ENCODE measurements around the gene HCK. TPM values are rescaled to one million over a fixed set of nuclear protein-coding genes. Genes with fewer than 3 reads are reported as not detected.
A peak's percentile ranks its signal among the peaks of the same experiment; 100 is the strongest.

The HCK gene
- total and polyA plus RNA-seq, 9 donors, result 4.4 to 6.3 (median 4.5) TPM

DNA sequence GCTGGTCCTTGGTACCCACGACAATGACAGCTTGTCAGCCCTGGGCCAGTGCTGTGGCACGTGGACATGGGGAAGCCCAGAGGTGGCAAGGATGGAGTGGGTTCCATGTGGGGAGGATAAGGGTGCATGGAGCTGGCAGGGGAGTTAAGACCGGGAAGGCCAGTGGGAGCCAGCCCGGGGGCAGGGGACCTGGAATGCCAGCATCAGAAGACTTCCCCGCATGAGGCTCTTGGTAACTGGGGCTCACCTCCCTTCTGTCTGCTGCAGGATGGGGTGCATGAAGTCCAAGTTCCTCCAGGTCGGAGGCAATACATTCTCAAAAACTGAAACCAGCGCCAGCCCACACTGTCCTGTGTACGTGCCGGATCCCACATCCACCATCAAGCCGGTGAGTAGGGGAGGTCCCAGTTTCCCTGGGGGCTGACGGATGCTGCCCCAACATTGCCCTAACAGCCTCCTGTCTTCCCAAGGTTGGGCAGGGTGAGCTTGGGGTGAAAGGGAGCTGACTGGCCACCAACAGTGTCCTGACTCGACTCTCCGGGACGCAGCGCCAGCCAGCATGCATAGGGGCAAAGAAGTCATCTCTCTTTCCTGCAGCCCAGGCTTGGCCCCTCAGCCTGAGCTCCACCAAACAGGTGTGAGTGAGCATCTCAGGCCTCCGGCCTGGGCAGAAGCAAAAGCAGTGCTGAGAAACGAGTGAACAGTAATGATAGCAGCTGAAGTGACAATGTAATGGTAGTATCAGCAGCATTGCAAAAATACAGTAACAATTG lies 19.5 kb downstream of the HCK start:
- no peak overlapping the region for H3K4me3 ChIP-seq (ENCODE audit: low read length)
- H3K9me3 ChIP-seq (replicated peaks; ENCODE audit: control insufficient read depth, low read depth, low read length), result no peaks in the 10 kb centered on the region
- DNase-seq, result no peak
- H3K4me1 ChIP-seq (ENCODE audit: control insufficient read depth, insufficient read depth, low read length), result no peaks in the 10 kb centered on the region
- H3K36me3 ChIP-seq (ENCODE audit: control insufficient read depth, insufficient read depth, low read length), result no peaks in the 10 kb centered on the region
- peaks cover 6% of the 10 kb centered on the region for H3K27me3 ChIP-seq (ENCODE audit: control insufficient read depth, insufficient read depth, low read length)
- WGBS (ENCODE audit: insufficient coverage), result 79% methylated on average over 12 of the region's 17 CpGs
- no peak overlapping the region for H3K27ac ChIP-seq (ENCODE audit: low read length)

- Histone ChIP-seq H3K27ac (ENCODE audit: low read length) (no peak overlapping the region), H3K4me3 (ENCODE audit: low read length) (no peak overlapping the region), H3K9me3 (replicated peaks; ENCODE audit: control insufficient read depth, low read depth, low read length) (no peaks in the 10 kb centered on the region), H3K4me1 (ENCODE audit: control insufficient read depth, insufficient read depth, low read length) (no peaks in the 10 kb centered on the region), H3K27me3 (ENCODE audit: control insufficient read depth, insufficient read depth, low read length) (peaks cover 6% of the 10 kb centered on the region), H3K36me3 (ENCODE audit: control insufficient read depth, insufficient read depth, low read length) (no peaks in the 10 kb centered on the region)
- 50% methylated on average over 2 of the region's 6 CpGs for WGBS (ENCODE audit: insufficient coverage)
- no peak for DNase-seq
Measured at GRCh38 chr20:32072168-32072750, 20.2 kb downstream of the HCK start.

- Histone ChIP-seq H3K4me1 (ENCODE audit: control insufficient read depth, insufficient read depth, low read length) (no peaks in the 10 kb centered on the region), H3K36me3 (ENCODE audit: control insufficient read depth, insufficient read depth, low read length) (no peaks in the 10 kb centered on the region), H3K27ac (ENCODE audit: low read length) (no peak overlapping the region), H3K27me3 (ENCODE audit: control insufficient read depth, insufficient read depth, low read length) (peaks cover 4% of the 10 kb centered on the region), H3K4me3 (ENCODE audit: low read length) (no peak overlapping the region), H3K9me3 (replicated peaks; ENCODE audit: control insufficient read depth, low read depth, low read length) (no peaks in the 10 kb centered on the region)
- no CpG with 5 or more reads among the region's 1 CpG for WGBS (ENCODE audit: insufficient coverage)
- no peak for DNase-seq
Measured at GRCh38 chr20:32075534-32075933, 23.5 kb downstream of the HCK start.

DNA sequence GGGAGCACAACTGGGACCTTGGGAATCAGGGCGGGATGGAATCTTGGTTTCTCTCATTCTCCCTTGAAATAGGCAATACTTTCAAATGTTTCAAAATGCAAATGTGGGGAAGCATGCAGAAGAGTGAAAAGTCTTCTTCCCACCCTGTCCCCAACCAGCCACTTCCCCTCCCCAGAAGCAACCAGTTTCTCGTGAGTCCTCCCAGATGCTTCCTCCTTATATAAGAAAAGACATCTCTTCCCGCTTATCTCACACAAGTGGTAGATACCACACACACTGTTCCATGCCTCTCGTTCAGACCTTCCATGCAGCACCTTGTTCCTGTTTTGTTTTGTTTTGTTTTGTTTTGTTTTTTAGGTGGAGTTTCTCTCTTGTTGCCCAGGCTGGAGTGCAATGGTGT lies 25.1 kb downstream of the HCK start:
- DNase-seq, result peak; percentile 50
- Histone ChIP-seq H3K27me3 (ENCODE audit: control insufficient read depth, insufficient read depth, low read length) (peaks cover 4% of the 10 kb centered on the region), H3K36me3 (ENCODE audit: control insufficient read depth, insufficient read depth, low read length) (no peaks in the 10 kb centered on the region), H3K4me1 (ENCODE audit: control insufficient read depth, insufficient read depth, low read length) (no peaks in the 10 kb centered on the region), H3K27ac (ENCODE audit: low read length) (no peak overlapping the region), H3K9me3 (replicated peaks; ENCODE audit: control insufficient read depth, low read depth, low read length) (no peaks in the 10 kb centered on the region), H3K4me3 (ENCODE audit: low read length) (no peak overlapping the region)
- 75% methylated on average over 2 of the region's 4 CpGs for WGBS (ENCODE audit: insufficient coverage)

DNA sequence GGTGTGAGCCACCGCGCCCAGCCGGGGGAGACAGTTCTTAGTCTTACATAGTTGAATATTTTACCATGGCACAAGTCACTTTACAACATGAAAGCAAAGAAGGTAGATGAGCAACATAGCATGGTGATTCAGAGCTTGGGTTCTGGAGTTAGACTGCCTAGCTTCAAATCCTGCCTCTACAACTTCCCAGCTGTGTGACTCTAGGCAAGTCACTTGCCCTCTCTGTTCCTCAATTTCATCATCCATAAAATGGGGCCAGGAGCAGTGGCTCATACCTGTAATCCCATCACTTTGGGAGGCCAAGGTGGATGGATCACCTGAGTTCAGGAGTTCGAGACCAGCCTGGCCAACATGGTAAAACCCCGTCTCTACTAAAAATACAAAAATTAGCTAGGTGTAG lies 26.3 kb downstream of the HCK start:
- H3K27ac ChIP-seq (ENCODE audit: low read length), result no peak overlapping the region
- H3K27me3 ChIP-seq (ENCODE audit: control insufficient read depth, insufficient read depth, low read length), result peaks cover 2% of the 10 kb centered on the region
- no peaks in the 10 kb centered on the region for H3K4me1 ChIP-seq (ENCODE audit: control insufficient read depth, insufficient read depth, low read length)
- no peaks in the 10 kb centered on the region for H3K36me3 ChIP-seq (ENCODE audit: control insufficient read depth, insufficient read depth, low read length)
- no CpG with 5 or more reads among the region's 5 CpGs for WGBS (ENCODE audit: insufficient coverage)
- H3K9me3 ChIP-seq (replicated peaks; ENCODE audit: control insufficient read depth, low read depth, low read length), result no peaks in the 10 kb centered on the region
- no peak for DNase-seq
- no peak overlapping the region for H3K4me3 ChIP-seq (ENCODE audit: low read length)

GRCh38 chr20:32078791-32079190 lies 26.7 kb downstream of the HCK start:
- Histone ChIP-seq H3K27me3 (ENCODE audit: control insufficient read depth, insufficient read depth, low read length) (peaks cover 4% of the 10 kb centered on the region), H3K4me1 (ENCODE audit: control insufficient read depth, insufficient read depth, low read length) (no peaks in the 10 kb centered on the region), H3K9me3 (replicated peaks; ENCODE audit: control insufficient read depth, low read depth, low read length) (no peaks in the 10 kb centered on the region), H3K27ac (ENCODE audit: low read length) (no peak overlapping the region), H3K4me3 (ENCODE audit: low read length) (no peak overlapping the region), H3K36me3 (ENCODE audit: control insufficient read depth, insufficient read depth, low read length) (no peaks in the 10 kb centered on the region)
- DNase-seq, result no peak

- H3K36me3 ChIP-seq (ENCODE audit: control insufficient read depth, insufficient read depth, low read length), result no peaks in the 10 kb centered on the region
- peaks cover 5% of the 10 kb centered on the region for H3K27me3 ChIP-seq (ENCODE audit: control insufficient read depth, insufficient read depth, low read length)
- H3K4me1 ChIP-seq (ENCODE audit: control insufficient read depth, insufficient read depth, low read length), result no peaks in the 10 kb centered on the region
- H3K4me3 ChIP-seq (ENCODE audit: low read length), result no peak overlapping the region
- 45% methylated on average over 7 of the region's 8 CpGs for WGBS (ENCODE audit: insufficient coverage)
- H3K27ac ChIP-seq (ENCODE audit: low read length), result no peak overlapping the region
- DNase-seq, result no peak
- no peaks in the 10 kb centered on the region for H3K9me3 ChIP-seq (replicated peaks; ENCODE audit: control insufficient read depth, low read depth, low read length)
Measured at GRCh38 chr20:32079655-32080109, 27.6 kb downstream of the HCK start.

DNA sequence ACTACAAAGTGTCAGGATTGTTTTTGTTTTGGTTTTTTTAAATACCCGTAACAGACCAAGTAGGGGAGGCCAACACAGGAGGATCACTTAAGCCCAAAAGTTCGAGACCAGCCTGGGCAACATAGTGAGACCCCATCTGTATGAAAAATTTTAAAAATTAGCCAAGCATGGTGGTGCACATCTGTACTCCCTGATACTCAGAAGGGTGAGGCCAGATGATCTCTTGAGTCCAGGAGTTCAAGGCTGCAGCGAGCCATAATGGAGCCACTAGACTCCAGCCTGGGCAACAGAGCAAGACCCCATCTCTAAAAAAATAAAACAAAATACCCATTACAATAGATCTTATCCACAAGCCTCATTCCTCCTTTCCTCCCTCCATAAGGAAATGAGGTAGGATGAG lies 28.7 kb downstream of the HCK start:
- Histone ChIP-seq H3K9me3 (replicated peaks; ENCODE audit: control insufficient read depth, low read depth, low read length) (no peaks in the 10 kb centered on the region), H3K36me3 (ENCODE audit: control insufficient read depth, insufficient read depth, low read length) (no peaks in the 10 kb centered on the region), H3K4me3 (ENCODE audit: low read length) (no peak overlapping the region), H3K27me3 (ENCODE audit: control insufficient read depth, insufficient read depth, low read length) (peaks cover 5% of the 10 kb centered on the region), H3K4me1 (ENCODE audit: control insufficient read depth, insufficient read depth, low read length) (no peaks in the 10 kb centered on the region), H3K27ac (ENCODE audit: low read length) (no peak overlapping the region)
- 83% methylated on average over 2 of the region's 3 CpGs for WGBS (ENCODE audit: insufficient coverage)
- no peak for DNase-seq

DNA sequence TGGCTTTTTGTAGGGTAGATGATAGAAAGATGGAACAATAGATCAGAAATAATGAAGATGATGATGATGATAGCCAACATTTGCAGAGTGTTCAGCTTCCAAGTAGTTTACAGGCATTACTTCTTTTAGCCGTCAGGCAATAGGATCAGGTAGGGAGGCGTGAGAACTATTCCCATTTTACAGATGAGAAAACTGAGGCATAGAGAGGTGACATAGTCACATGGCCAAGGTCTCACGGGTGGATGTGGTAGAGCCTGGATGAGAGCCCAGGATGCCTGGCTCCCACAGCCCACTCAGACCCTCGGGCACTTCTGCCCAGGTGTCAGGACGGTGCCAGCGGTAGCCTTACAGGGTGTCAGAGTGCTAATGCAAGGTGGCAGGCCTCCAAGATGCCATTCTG lies 31.4 kb downstream of the HCK start:
- Histone ChIP-seq H3K4me1 (ENCODE audit: control insufficient read depth, insufficient read depth, low read length) (no peaks in the 10 kb centered on the region), H3K27me3 (ENCODE audit: control insufficient read depth, insufficient read depth, low read length) (peaks cover 5% of the 10 kb centered on the region), H3K27ac (ENCODE audit: low read length) (no peak overlapping the region), H3K4me3 (ENCODE audit: low read length) (no peak overlapping the region), H3K9me3 (replicated peaks; ENCODE audit: control insufficient read depth, low read depth, low read length) (no peaks in the 10 kb centered on the region), H3K36me3 (ENCODE audit: control insufficient read depth, insufficient read depth, low read length) (no peaks in the 10 kb centered on the region)
- 91% methylated on average over 6 of the region's 6 CpGs for WGBS (ENCODE audit: insufficient coverage)
- no peak for DNase-seq

GRCh38 chr20:32087070-32087469 lies 35.0 kb downstream of the HCK start:
- H3K4me1 ChIP-seq (ENCODE audit: control insufficient read depth, insufficient read depth, low read length), result no peaks in the 10 kb centered on the region
- H3K4me3 ChIP-seq (ENCODE audit: low read length), result no peak overlapping the region
- no peak overlapping the region for H3K27ac ChIP-seq (ENCODE audit: low read length)
- no peaks in the 10 kb centered on the region for H3K9me3 ChIP-seq (replicated peaks; ENCODE audit: control insufficient read depth, low read depth, low read length)
- WGBS (ENCODE audit: insufficient coverage), result no CpG with 5 or more reads among the region's 3 CpGs
- H3K36me3 ChIP-seq (ENCODE audit: control insufficient read depth, insufficient read depth, low read length), result no peaks in the 10 kb centered on the region
- peaks cover 7% of the 10 kb centered on the region for H3K27me3 ChIP-seq (ENCODE audit: control insufficient read depth, insufficient read depth, low read length)
- no peak for DNase-seq
